ENCODE measurements around the gene RFC2.
"Not testable (repeated sequence)": the region's sequence is repeated elsewhere in the genome, so short reads cannot be mapped to it uniquely, and the experiment has no call there.

RFC2 gene

DNA sequence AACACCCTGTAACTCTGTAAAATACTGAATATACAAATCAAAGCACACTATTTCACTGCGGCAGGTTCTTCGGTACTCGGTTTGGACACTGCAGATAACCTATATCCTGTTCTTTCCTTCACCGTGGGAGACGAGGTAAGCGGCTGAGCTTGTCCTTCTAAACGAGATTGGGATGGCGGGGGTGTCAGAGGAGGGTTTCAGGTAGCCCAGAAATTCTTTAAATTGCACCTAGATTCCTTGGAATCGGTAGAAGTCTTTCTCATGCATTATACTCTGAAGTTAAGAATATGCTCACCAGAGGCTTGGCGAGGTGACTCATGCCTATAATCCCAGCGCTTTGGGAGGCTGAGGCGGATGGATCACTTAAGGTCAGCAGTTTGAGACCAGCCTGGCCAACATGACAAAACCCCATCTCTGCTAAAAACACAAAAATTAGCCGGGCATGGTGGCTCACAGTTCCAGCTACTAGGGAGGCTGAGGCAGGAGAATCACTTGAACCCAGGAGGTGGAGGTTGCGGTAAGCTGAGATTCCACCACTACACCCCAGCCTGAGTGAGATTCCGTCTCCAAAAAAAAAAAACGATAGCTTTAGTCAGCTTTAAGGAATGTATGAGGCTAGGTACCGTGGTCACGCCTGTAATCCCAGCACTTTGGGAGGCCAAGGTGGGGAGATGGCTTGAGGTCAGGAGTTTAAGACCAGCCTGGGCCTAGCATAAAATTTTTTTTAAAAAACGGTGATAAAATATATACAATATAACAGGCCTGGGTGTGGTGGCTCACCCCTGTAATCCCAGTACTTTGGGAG lies 54.4 kb downstream of the RFC2 start:
- DNase-seq (ENCODE audit: low read depth, low spot score) = no peak
- no peak overlapping the region for H3K4me3 ChIP-seq (ENCODE audit: low read length)

DNA sequence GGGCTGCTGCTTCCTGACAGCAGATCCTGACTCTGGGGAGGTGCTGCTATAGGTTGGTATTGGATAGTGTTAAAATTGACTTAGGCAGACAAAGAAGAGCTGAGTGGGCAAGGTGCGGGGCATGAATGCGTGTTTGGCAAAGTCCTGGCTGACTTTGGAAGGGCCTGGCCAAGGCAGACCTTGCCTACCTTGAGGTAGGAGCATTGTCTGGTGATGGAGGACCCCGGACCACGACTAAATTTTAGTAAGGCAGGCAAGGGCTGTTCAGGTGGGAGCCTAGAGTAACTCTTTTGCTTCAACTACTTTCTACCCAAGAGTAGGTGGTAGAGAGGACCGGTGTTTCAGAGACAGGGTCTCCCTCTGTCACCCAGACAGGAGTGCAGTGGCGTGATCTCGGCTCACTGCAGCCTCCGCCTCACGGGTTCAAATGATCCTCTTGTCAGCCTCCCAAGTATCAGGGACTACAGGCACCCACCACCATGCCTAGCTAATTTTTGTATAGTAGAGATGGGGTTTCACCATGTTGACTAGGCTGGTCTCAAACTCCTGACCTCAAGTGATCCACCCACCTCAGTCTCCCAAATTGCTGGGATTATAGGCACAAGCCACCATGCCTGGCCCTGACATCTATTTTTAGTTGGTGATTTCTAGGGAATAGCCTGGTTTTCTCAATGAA lies 56.6 kb downstream of the RFC2 start:
- no peak overlapping the region for H3K4me3 ChIP-seq (ENCODE audit: low read length)
- no peak for DNase-seq (ENCODE audit: low read depth, low spot score)

DNA sequence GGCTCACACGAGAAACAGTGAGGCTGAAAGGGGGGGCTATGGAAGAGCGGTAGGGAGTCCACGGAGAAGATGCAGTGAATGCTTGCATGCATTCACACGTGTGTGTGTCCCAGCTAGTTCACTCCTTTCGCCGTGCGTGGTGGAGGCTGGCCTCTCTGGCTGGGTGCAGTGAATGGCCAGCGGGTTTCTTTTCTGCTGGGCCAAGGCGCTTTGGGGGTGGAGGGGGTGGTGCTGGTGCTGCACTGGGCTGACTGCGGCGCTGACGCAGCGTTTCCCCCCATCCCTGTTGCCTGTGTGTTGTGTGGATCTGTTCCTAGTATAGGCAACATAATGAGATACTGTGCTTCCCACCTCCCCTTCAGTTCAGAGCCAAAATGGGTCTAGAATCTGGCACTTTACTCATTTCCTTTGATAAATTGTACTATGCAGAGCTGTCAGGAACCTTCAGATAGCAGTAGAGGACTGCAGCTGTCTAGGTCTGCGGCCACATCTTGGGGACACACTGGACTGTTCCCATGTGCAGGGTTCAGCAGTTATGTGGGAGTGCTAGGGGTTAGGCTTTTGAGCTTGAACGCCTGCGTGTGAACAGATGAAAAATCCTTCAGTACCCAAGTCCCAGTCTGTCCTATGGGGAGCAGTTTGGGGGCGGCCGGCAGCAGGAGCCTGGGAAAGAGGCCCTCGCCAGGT lies 58.1 kb downstream of the RFC2 start:
- not testable (repeated sequence) for H3K4me3 ChIP-seq (ENCODE audit: low read length); DNase-seq (ENCODE audit: low read depth, low spot score)

DNA sequence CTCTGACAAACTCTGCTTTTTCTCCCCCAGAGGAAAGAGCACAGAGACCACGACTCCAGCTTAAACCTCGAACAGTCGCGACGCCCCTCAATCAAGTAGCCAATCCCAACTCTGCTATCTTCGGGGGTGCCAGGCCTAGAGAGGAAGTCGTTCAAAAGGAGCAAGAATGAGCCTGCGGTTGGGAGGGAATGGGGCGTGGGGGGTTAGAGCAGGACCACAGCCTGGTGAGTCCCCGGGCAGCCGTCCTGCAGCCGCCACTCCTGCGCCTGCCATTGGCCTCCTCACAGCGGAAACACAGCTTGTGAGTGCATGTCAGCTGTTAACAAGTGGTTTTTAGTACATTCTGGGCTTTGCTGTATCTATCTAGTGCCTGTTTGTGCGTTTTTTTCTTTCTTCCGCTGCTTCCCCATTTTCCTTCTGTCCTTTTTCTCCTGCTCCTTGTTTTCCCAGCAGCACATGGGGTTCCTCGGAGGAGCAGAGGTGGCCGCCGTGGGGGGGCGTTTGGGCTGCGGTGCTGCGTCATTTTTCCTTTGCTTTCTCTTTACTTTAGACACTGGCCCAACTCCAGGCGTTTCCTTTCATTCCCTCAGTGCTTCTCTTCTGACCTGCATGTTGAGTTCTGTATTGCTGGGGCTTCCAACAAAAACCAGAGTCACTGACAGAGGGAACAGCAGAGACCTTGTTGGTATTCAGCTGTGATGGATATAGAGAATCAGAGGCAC lies 58.9 kb downstream of the RFC2 start:
- DNase-seq (ENCODE audit: low read depth, low spot score); H3K4me3 ChIP-seq (ENCODE audit: low read length): not testable (repeated sequence)

- DNase-seq (ENCODE audit: low read depth, low spot score) = no peak
- no peak overlapping the region for H3K4me3 ChIP-seq (ENCODE audit: low read length)
Measured at GRCh38 chr7:74194686-74195085, 59.5 kb downstream of the RFC2 start.

DNA sequence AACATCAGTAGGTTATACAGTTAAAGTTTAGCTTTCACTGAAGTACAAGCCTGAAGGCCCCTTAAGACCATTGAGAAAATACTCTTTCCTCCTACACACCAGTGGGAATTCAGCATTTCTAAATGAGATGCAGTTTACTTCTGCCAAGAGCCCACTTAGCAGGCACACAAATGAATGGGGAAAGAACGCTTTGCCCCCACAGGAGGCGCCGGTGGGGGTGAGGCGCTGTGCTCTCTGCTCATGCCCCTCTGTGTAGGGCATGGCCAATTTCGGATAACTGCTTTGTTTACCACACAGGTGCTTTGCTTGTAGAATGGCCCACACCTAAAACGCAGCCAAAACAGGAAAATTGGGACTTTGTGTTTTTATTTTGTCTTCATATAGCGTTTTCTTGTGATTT lies 60.3 kb downstream of the RFC2 start:
- no peak for DNase-seq (ENCODE audit: low read depth, low spot score)
- H3K4me3 ChIP-seq (ENCODE audit: low read length) = no peak overlapping the region

DNA sequence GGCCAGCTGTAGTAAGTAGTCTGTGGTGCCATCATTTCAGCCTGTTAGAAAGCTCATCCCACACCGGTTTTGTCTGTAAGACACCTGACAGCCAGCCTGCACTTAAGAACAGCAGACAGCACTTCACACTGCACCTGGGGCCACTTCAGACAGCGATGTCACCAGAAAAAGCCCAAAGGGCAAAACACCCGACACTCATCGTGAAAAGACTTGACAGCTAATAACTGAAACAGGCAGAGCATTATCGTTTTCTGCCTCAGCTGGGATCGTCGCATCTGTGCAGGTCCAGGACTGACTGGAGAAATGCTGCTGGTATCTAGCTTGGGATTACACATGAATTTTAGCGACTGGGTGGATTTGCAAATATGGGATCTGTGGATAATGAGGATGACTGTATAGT lies 61.1 kb downstream of the RFC2 start:
- no peak overlapping the region for H3K4me3 ChIP-seq (ENCODE audit: low read length)
- no peak for DNase-seq (ENCODE audit: low read depth, low spot score)

- H3K4me3 ChIP-seq (ENCODE audit: low read length) = no peak overlapping the region
- DNase-seq (ENCODE audit: low read depth, low spot score) = no peak
Measured at GRCh38 chr7:74191231-74191630, 63.0 kb downstream of the RFC2 start.

- no peak overlapping the region for H3K4me3 ChIP-seq (ENCODE audit: low read length)
- no peak for DNase-seq (ENCODE audit: low read depth, low spot score)
Measured at GRCh38 chr7:74190259-74190658, 63.9 kb downstream of the RFC2 start.

- H3K4me3 ChIP-seq (ENCODE audit: low read length) = no peak overlapping the region
- DNase-seq (ENCODE audit: low read depth, low spot score) = no peak
Measured at GRCh38 chr7:74187915-74188675, 66.1 kb downstream of the RFC2 start.

- no peak overlapping the region for H3K4me3 ChIP-seq (ENCODE audit: low read length)
- DNase-seq (ENCODE audit: low read depth, low spot score) = no peak
Measured at GRCh38 chr7:74185636-74186035, 68.6 kb downstream of the RFC2 start.

GRCh38 chr7:74185016-74185415 lies 69.2 kb downstream of the RFC2 start:
- H3K4me3 ChIP-seq (ENCODE audit: low read length) = no peak overlapping the region
- DNase-seq (ENCODE audit: low read depth, low spot score) = no peak

DNA sequence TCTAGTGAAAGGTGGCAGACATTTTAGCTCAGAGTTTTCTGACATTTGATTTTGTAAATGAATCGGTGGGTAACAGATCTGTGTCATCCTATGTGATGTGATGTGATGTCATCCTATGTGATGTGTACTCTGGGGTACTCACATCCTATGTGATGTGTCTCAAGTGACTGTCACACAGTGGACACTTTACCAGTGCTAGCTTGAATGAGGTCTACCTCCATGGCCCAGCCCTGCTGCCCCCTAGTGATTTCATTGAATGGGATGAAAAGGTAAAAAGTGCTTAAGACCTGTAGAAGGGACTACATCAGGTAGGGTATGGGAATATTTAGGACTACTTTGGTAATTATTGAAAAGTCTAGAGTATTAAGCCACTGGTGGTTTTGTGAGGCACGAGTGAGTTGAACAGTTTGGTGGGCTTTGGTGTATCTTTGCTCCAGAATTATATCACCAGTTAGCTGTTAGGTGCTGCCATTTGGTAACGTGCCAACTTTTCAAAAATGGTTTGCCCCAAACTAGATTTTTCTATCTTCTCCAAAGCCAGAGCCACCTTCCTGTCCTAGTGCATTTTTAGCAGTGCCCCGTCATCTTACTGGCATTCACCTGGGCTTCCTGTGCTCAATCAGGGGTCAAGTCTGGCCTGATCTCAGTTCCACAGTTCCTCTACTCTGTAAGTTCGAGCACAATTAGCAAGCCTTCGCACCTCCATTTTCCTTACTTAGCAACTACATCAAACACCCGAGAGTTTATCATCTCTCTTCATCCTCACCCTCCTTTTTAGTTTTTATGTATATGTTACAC lies 70.3 kb downstream of the RFC2 start:
- H3K4me3 ChIP-seq (ENCODE audit: low read length) = no peak overlapping the region
- no peak for DNase-seq (ENCODE audit: low read depth, low spot score)

- DNase-seq (ENCODE audit: low read depth, low spot score) = no peak
- no peak overlapping the region for H3K4me3 ChIP-seq (ENCODE audit: low read length)
Measured at GRCh38 chr7:74183142-74183541, 71.1 kb downstream of the RFC2 start.

GRCh38 chr7:74182453-74183090 lies 71.6 kb downstream of the RFC2 start:
- DNase-seq (ENCODE audit: low read depth, low spot score) = no peak
- no peak overlapping the region for H3K4me3 ChIP-seq (ENCODE audit: low read length)

DNA sequence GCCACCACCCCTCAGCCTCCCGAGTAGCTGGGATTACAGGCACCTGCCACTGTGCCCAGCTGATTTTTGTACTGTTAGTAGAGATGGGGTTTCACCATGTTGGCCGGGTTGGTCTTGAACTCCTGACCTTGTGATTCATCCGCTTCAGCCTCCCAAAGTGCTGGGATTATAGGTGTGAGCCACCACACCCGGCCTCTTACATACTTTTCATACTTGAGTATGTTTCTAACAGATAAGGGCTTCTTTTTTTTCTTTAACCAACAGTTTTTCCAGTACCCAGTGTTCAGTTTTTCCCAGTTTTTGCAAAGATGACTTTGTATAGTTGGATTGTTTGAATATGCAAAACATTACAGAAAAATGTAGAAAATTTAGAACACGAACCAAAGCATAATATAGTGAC lies 72.4 kb downstream of the RFC2 start:
- H3K4me3 ChIP-seq (ENCODE audit: low read length) = no peak overlapping the region
- no peak for DNase-seq (ENCODE audit: low read depth, low spot score)
